ENCODE data around the gene SIM1. TPM values are rescaled to one million over a fixed set of nuclear protein-coding genes. Genes with fewer than 3 reads are reported as not detected.

Gene SIM1
- total and polyA plus RNA-seq, 2 of the 8 experiments (the other 6 are each of a cell fraction or from before 2014, with no cell fraction given) = 0.02 to 0.39 TPM

DNA sequence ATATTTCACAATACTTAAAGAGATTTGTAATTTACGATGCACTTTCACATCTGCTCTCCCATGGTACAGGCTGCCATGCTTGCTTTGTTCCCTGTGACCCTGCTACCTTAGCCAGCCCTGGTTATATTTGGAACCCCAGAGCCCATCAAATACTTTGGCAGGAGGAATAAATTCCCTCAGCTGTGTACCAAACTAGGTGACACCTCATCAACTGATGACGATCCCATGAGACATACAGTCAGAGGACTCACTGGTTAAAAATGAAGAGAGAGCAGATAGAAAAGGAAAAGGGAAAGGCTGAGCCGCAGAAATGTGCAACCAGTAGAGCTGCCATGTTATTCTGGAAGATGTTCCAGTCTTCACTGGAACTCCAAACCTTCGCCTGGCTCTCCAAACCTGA is 120.0 kb downstream of the SIM1 start:
- peak overlapping the region in 1 of 4 experiments; percentile 34; a peak in 1 of 7 replicates for H3K9ac ChIP-seq (replicated peaks in 1 of 4; ENCODE audit: extremely low read depth in 1 of 4, low read depth in 3 of 4, low read length in 3 of 4)
- TF ChIP-seq ZNF274 (IDR thresholded peaks at IDR 0.05; ENCODE audit: borderline replicate concordance, extremely low read depth, low read length) = no peak
- no peak for TF ChIP-seq KDM1A (IDR thresholded peaks at IDR 0.05; ENCODE audit: borderline replicate concordance, low read length)
- TF ChIP-seq SIRT6 (IDR thresholded peaks at IDR 0.05; ENCODE audit: low read length) = no peak
- TF ChIP-seq SP4 (IDR thresholded peaks at IDR 0.05; ENCODE audit: low read length) = no peak
- TF ChIP-seq NRF1 (IDR thresholded peaks at IDR 0.05; ENCODE audit: low read depth, low read length) = no peak
- H3K23ac ChIP-seq (ENCODE audit: insufficient read length) = no peak overlapping the region
- no peak overlapping the region for H2BK120ac ChIP-seq (replicated peaks; ENCODE audit: low read depth, low read length)
- no peaks in the 10 kb centered on the region; the same call in 1 of the 2 replicates for H3K23me2 ChIP-seq (ENCODE audit: low read depth, low read length)
- no peaks in the 10 kb centered on the region for H3K79me1 ChIP-seq (ENCODE audit: low read depth, low read length)
- FAIRE-seq (no peak), DNase-seq (ENCODE audit: low read depth in 1 of 2, low spot score in 2 of 2) (no peak)
- 94% methylated on average over 4 of the region's 4 CpGs; no CpG with 5 or more reads in 1 of the 2 experiments for WGBS, 2 experiments (ENCODE audit: extremely low coverage in 1 of 2, insufficient coverage in 1 of 2, insufficient read length in 1 of 2, insufficient replicate concordance in 2 of 2, low coverage in 1 of 2, low lambda C conversion rate in 2 of 2, missing lambda C conversion rate in 1 of 2)
- H2AK5ac ChIP-seq (ENCODE audit: low read depth, low read length) = no peak overlapping the region
- H3K27ac ChIP-seq (ENCODE audit: low read depth, low read length) = no peak overlapping the region
- H2BK5ac ChIP-seq (ENCODE audit: low read depth, low read length) = no peak overlapping the region
- H2AFZ ChIP-seq (ENCODE audit: low read length) = no peak overlapping the region
- ChIA-PET CTCF (ENCODE audit: partially characterized antibody) (interaction anchor here (0.6 to 1.4 kb wide), 7 partner anchors 47 to 235 kb away, joined by 3 to 4 read pairs (median 3); no protein-coding TSS in a partner anchor), POLR2A (ENCODE audit: partially characterized antibody) (interaction anchor here (0.8 kb wide), 1 partner anchor 293 kb away, joined by 3 read pairs; no protein-coding TSS in a partner anchor)
- no peak overlapping the region for H4K91ac ChIP-seq (replicated peaks; ENCODE audit: insufficient read length, low read length)
- no peaks in the 10 kb centered on the region for H3K79me2 ChIP-seq (ENCODE audit: control insufficient read depth in 1 of 2, insufficient read depth in 2 of 2, low read length in 2 of 2)
- no peak overlapping the region for H3K4me3 ChIP-seq (ENCODE audit: extremely low read depth in 1 of 4, insufficient read depth in 2 of 4, low read depth in 3 of 4, low read length in 4 of 4)
- H3K27me3 ChIP-seq (replicated peaks in 1 of 4; ENCODE audit: control insufficient read depth in 3 of 4, extremely low read depth in 1 of 4, insufficient read depth in 3 of 4, low read length in 3 of 4) = no peaks in the 10 kb centered on the region
- H3K18ac ChIP-seq (ENCODE audit: extremely low read depth, low read length) = no peak overlapping the region
- no peak overlapping the region for H2BK20ac ChIP-seq (ENCODE audit: low read length)
- H2BK15ac ChIP-seq (ENCODE audit: low read length) = no peak overlapping the region
- no peak overlapping the region for H3K4ac ChIP-seq (replicated peaks; ENCODE audit: insufficient read length, low read depth, low read length)
- H3K4me1 ChIP-seq (replicated peaks in 1 of 4; ENCODE audit: control insufficient read depth in 3 of 4, insufficient read depth in 4 of 4, low read length in 3 of 4) = peaks cover 0 to 2% (median 0%) of the 10 kb centered on the region in 4 experiments; a peak in 1 of 7 replicates
- no peak overlapping the region for H4K8ac ChIP-seq (ENCODE audit: extremely low read depth, insufficient read depth, low read length)
- no peak overlapping the region for H4K5ac ChIP-seq (ENCODE audit: insufficient read length, low read depth, low read length)
- H3K56ac ChIP-seq (replicated peaks; ENCODE audit: insufficient read length, low read depth, low read length) = no peak overlapping the region
- H2BK12ac ChIP-seq (ENCODE audit: low read depth, low read length) = no peak overlapping the region
- H3K36me3 ChIP-seq (ENCODE audit: control insufficient read depth in 2 of 4, insufficient read depth in 4 of 4, low read length in 3 of 4) = no peaks in the 10 kb centered on the region
- H3K14ac ChIP-seq (ENCODE audit: insufficient read length) = no peak overlapping the region
- H3K9me3 ChIP-seq (ENCODE audit: insufficient read depth in 2 of 2, low read depth in 1 of 2, low read length in 1 of 2) = no peaks in the 10 kb centered on the region
- H4K20me1 ChIP-seq (replicated peaks in 1 of 2; ENCODE audit: control insufficient read depth in 1 of 2, insufficient read depth in 2 of 2, low read length in 2 of 2) = no peaks in the 10 kb centered on the region
- H3K4me2 ChIP-seq (ENCODE audit: insufficient read depth in 1 of 2, low read depth in 2 of 2, low read length in 2 of 2) = no peak overlapping the region
